Measurements from ENCODE around the gene MELTF. TPM values are rescaled to one million over a fixed set of nuclear protein-coding genes. Genes with fewer than 3 reads are reported as not detected.

Gene MELTF
- total and polyA plus RNA-seq, 2 of the 13 experiments (the other 11 are each of a cell fraction or from before 2014, with no cell fraction given) = 3.2 to 7.5 TPM

DNA sequence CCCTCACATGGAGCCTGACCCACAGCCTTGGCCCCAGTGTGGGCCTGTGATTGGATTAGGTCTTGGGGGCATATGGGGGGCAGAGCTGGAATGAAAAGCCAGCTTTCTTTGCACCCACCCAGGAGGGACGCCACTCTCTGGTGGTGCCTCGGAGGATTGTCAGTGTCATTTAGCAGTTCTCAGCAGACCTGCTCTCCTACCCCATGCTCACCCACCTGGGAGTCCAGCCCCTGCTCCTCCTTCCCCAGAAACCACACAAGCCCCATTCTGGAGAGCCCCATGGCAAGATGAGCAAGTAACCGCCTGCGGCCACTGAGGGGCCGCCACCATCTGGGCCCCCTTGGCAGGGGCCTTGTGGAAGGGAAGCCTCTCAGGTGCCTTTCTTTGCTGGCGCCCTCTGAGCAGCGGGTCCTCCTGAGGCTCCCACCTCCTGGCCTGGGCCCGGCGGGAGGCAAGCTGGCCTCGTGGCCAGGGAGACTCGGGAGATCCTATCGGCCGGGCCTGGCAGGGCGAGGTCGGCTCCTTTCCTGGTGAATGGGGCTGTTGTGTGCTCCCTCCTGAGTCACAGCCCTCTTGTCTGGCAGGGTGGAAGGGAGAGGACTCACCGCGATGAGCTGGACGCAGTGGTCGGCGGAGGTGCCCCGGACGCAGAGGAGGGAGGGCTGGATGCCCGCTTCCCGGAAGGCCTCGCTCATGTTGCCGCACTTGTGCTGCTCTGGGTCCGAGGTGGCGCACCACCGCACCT lies 2.3 kb downstream of the MELTF start:
- Histone ChIP-seq H3K4me3 (replicated peaks in 1 of 3; ENCODE audit: insufficient read depth in 1 of 3, low read depth in 2 of 3, low read length in 3 of 3) (no peak overlapping the region), H3K79me2 (ENCODE audit: insufficient read depth, low read length) (no peaks in the 10 kb centered on the region), H3K27me3 (ENCODE audit: control insufficient read depth in 1 of 2, insufficient read depth in 2 of 2, low read length in 2 of 2) (0 out of 5 replicates have a peak, but pooled peaks cover 0 to 7% of the 10 kb centered on the region in 2 experiments), H3K9ac (ENCODE audit: insufficient read depth, low read depth, low read length) (no peak overlapping the region), H3K27ac (ENCODE audit: extremely low read length, insufficient read depth, low read length) (no peak overlapping the region), H3K36me3 (replicated peaks in 1 of 2; ENCODE audit: control insufficient read depth in 1 of 2, insufficient read depth in 2 of 2, low read length in 2 of 2) (no peaks in the 10 kb centered on the region; a peak in 1 of 5 replicates), H3K4me2 (ENCODE audit: low read depth, low read length) (no peak overlapping the region), H3K4me1 (ENCODE audit: insufficient read depth, low read length) (peaks cover 39% of the 10 kb centered on the region), H2AFZ (ENCODE audit: low read length) (no peak overlapping the region), H4K20me1 (ENCODE audit: insufficient read depth, low read length) (no peaks in the 10 kb centered on the region), H3K9me3 (ENCODE audit: low read length) (no peaks in the 10 kb centered on the region)
- in situ Hi-C loops (cut with HindIII; ENCODE audit: extremely low pct_ligation_motif_present, low pct_unique_long_range_greater_than_20kb) = no loop called here
- no peak for ATAC-seq
- WGBS (ENCODE audit: low lambda C conversion rate) = 94% methylated on average over 2 of the region's 29 CpGs
- CTCF ChIA-PET (ENCODE audit: low intra/inter-chr PET ratio, low total read pairs) = no interaction called here
- BruUV-seq (replicated peaks) = no TSS peak
- DNase-seq (ENCODE audit: low spot score) = no peak
- intact Hi-C loops (cut with micrococcal nuclease; ENCODE audit: unreplicated experiment) = no loop called here
- FAIRE-seq = no peak
- POLR2A ChIA-PET = no interaction called here
- TF ChIP-seq, protein P1, sequence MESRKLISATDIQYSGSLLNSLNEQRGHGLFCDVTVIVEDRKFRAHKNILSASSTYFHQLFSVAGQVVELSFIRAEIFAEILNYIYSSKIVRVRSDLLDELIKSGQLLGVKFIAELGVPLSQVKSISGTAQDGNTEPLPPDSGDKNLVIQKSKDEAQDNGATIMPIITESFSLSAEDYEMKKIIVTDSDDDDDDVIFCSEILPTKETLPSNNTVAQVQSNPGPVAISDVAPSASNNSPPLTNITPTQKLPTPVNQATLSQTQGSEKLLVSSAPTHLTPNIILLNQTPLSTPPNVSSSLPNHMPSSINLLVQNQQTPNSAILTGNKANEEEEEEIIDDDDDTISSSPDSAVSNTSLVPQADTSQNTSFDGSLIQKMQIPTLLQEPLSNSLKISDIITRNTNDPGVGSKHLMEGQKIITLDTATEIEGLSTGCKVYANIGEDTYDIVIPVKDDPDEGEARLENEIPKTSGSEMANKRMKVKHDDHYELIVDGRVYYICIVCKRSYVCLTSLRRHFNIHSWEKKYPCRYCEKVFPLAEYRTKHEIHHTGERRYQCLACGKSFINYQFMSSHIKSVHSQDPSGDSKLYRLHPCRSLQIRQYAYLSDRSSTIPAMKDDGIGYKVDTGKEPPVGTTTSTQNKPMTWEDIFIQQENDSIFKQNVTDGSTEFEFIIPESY (CRISPR knock-in tag; IDR thresholded peaks at IDR 0.05) = peak; percentile 60
- TF ChIP-seq SMC3 (IDR thresholded peaks at IDR 0.05; ENCODE audit: low read length) = no peak
- TF ChIP-seq ZNF10 (CRISPR knock-in tag; IDR thresholded peaks at IDR 0.05; ENCODE audit: borderline replicate concordance, low read depth) = no peak

DNA sequence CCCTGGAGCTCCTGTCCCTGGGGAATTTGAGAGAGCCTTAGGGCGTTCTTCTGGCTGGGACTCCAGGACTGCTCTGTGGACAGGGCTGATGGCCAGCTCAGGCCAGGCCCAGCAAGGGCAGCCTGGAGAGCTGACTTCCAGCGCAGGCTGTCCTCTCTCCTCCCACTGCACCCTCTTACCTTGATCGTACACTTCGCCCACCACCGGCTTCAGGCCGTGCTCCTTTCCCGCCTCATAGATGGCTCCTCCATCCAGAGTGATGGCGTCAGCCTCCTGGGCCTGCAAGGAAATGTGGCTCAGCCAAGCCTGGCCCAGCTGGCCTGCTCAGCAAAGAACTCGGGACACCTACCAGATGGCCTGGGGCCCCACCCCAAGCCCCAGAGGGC lies 3.1 kb downstream of the MELTF start:
- ChIA-PET POLR2A (no interaction called here), CTCF (ENCODE audit: low intra/inter-chr PET ratio, low total read pairs) (no interaction called here)
- H3K27me3 ChIP-seq (ENCODE audit: control insufficient read depth in 1 of 2, insufficient read depth in 2 of 2, low read length in 2 of 2) = 0 out of 5 replicates have a peak, but pooled peaks cover 0 to 3% of the 10 kb centered on the region in 2 experiments
- H3K4me2 ChIP-seq (ENCODE audit: low read depth, low read length) = no peak overlapping the region
- peaks cover 38% of the 10 kb centered on the region for H3K4me1 ChIP-seq (ENCODE audit: insufficient read depth, low read length)
- no peak overlapping the region for H3K27ac ChIP-seq (ENCODE audit: extremely low read length, insufficient read depth, low read length)
- H3K9me3 ChIP-seq (ENCODE audit: low read length) = no peaks in the 10 kb centered on the region
- FAIRE-seq (no peak), DNase-seq (ENCODE audit: low spot score) (no peak), ATAC-seq (no peak)
- no TSS peak for BruUV-seq (replicated peaks)
- no peaks in the 10 kb centered on the region; a peak in 1 of 5 replicates for H3K36me3 ChIP-seq (replicated peaks in 1 of 2; ENCODE audit: control insufficient read depth in 1 of 2, insufficient read depth in 2 of 2, low read length in 2 of 2)
- TF ChIP-seq TAF15 (IDR thresholded peaks at IDR 0.05; ENCODE audit: low read depth, low read length, poor library complexity, severe bottlenecking) (no peak), AGO2 (optimal IDR thresholded peaks at IDR 0.05; ENCODE audit: low read depth, low read length) (peak; percentile 1)
- H3K9ac ChIP-seq (ENCODE audit: insufficient read depth, low read depth, low read length) = no peak overlapping the region
- no peak overlapping the region for H2AFZ ChIP-seq (ENCODE audit: low read length)
- intact Hi-C loops (cut with micrococcal nuclease; ENCODE audit: unreplicated experiment) = no loop called here
- no peaks in the 10 kb centered on the region for H3K79me2 ChIP-seq (ENCODE audit: insufficient read depth, low read length)
- H3K4me3 ChIP-seq (replicated peaks in 1 of 3; ENCODE audit: insufficient read depth in 1 of 3, low read depth in 2 of 3, low read length in 3 of 3) = no peak overlapping the region
- 98% methylated on average over 8 of the region's 9 CpGs for WGBS (ENCODE audit: low lambda C conversion rate)
- in situ Hi-C loops (cut with HindIII; ENCODE audit: extremely low pct_ligation_motif_present, low pct_unique_long_range_greater_than_20kb) = no loop called here
- H4K20me1 ChIP-seq (ENCODE audit: insufficient read depth, low read length) = no peaks in the 10 kb centered on the region

Data from HepG2 (cell line).